Measurements from ENCODE around the gene UBA3. TPM values are rescaled to one million over a fixed set of nuclear protein-coding genes. Genes with fewer than 3 reads are reported as not detected.

Gene UBA3
- total and polyA plus RNA-seq, 4 donors = 41.2 to 107 (median 49.1) TPM

- Histone ChIP-seq H3K27me3 (ENCODE audit: control insufficient read depth in 3 of 3, insufficient read depth in 3 of 3, low read length in 2 of 3) (no peaks in the 10 kb centered on the region), H3K9me3 (ENCODE audit: control insufficient read depth in 4 of 4, insufficient read depth in 3 of 4, low read length in 3 of 4) (no peaks in the 10 kb centered on the region), H3K4me3 (no peak overlapping the region), H3K9ac (ENCODE audit: insufficient read depth in 1 of 2, low read length in 2 of 2) (no peak overlapping the region), H3K36me3 (ENCODE audit: control insufficient read depth in 4 of 4, insufficient read depth in 4 of 4, low read length in 4 of 4) (no peaks in the 10 kb centered on the region), H3K27ac (ENCODE audit: low read depth in 1 of 2, low read length in 1 of 2) (no peak overlapping the region), H3K4me1 (ENCODE audit: control insufficient read depth in 5 of 5, insufficient read depth in 5 of 5, low read length in 5 of 5) (peaks cover 0 to 4% (median 0%) of the 10 kb centered on the region in 5 donors)
- ATAC-seq (ENCODE audit: insufficient read depth, low FRiP score) (no peak), DNase-seq (no peak)
- no peak for TF ChIP-seq CTCF (IDR thresholded peaks at IDR 0.05; ENCODE audit: control extremely low read depth, extremely low read depth)
- 79 to 89% methylated on average over 2 of the region's 2 CpGs for WGBS, 2 donors
Measured at GRCh38 chr3:69126999-69127398, 46.8 kb upstream of the UBA3 start.

GRCh38 chr3:69126216-69126615, 46.1 kb upstream of the UBA3 start:
- 88 to 95% methylated on average over 3 of the region's 3 CpGs for WGBS, 2 donors
- Histone ChIP-seq H3K4me3 (no peak overlapping the region), H3K4me1 (ENCODE audit: control insufficient read depth in 5 of 5, insufficient read depth in 5 of 5, low read length in 5 of 5) (peaks cover 0 to 7% (median 0%) of the 10 kb centered on the region in 5 donors), H3K27me3 (ENCODE audit: control insufficient read depth in 3 of 3, insufficient read depth in 3 of 3, low read length in 2 of 3) (no peaks in the 10 kb centered on the region), H3K36me3 (ENCODE audit: control insufficient read depth in 4 of 4, insufficient read depth in 4 of 4, low read length in 4 of 4) (no peaks in the 10 kb centered on the region), H3K27ac (ENCODE audit: low read depth in 1 of 2, low read length in 1 of 2) (no peak overlapping the region), H3K9ac (ENCODE audit: insufficient read depth in 1 of 2, low read length in 2 of 2) (no peak overlapping the region), H3K9me3 (ENCODE audit: control insufficient read depth in 4 of 4, insufficient read depth in 3 of 4, low read length in 3 of 4) (no peaks in the 10 kb centered on the region)
- TF ChIP-seq CTCF (IDR thresholded peaks at IDR 0.05; ENCODE audit: control extremely low read depth, extremely low read depth) = no peak
- DNase-seq = no peak
- no peak for ATAC-seq (ENCODE audit: insufficient read depth, low FRiP score)

- no peak for ATAC-seq (ENCODE audit: insufficient read depth, low FRiP score)
- 74 to 78% methylated on average over 3 of the region's 3 CpGs for WGBS, 2 donors
- Histone ChIP-seq H3K4me3 (no peak within 1 kb of the TSS), H3K4me1 (ENCODE audit: control insufficient read depth in 5 of 5, insufficient read depth in 5 of 5, low read length in 5 of 5) (peaks cover 0 to 8% (median 0%) of the 10 kb centered on the region in 5 donors), H3K27me3 (ENCODE audit: control insufficient read depth in 3 of 3, insufficient read depth in 3 of 3, low read length in 2 of 3) (no peaks in the 10 kb centered on the region), H3K27ac (ENCODE audit: low read depth in 1 of 2, low read length in 1 of 2) (peak within 1 kb of the TSS; percentile 31 to 70), H3K9me3 (ENCODE audit: control insufficient read depth in 4 of 4, insufficient read depth in 3 of 4, low read length in 3 of 4) (no peaks in the 10 kb centered on the region), H3K36me3 (ENCODE audit: control insufficient read depth in 4 of 4, insufficient read depth in 4 of 4, low read length in 4 of 4) (no peaks in the 10 kb centered on the region), H3K9ac (ENCODE audit: insufficient read depth in 1 of 2, low read length in 2 of 2) (no peak within 1 kb of the TSS)
- DNase-seq = peak in 1 of 3 donors; percentile 58
- no peak for TF ChIP-seq CTCF (IDR thresholded peaks at IDR 0.05; ENCODE audit: control extremely low read depth, extremely low read depth)
Measured at GRCh38 chr3:69122403-69122802, 42.2 kb upstream of the UBA3 start, which contains the start of gene LMOD3. Gene LMOD3 (minus strand): TSS chr3:69122595. CDS start chr3:69122386, 209 bp downstream.

- Histone ChIP-seq H3K4me3 (no peak overlapping the region), H3K9me3 (ENCODE audit: control insufficient read depth in 4 of 4, insufficient read depth in 3 of 4, low read length in 3 of 4) (no peaks in the 10 kb centered on the region), H3K4me1 (ENCODE audit: control insufficient read depth in 5 of 5, insufficient read depth in 5 of 5, low read length in 5 of 5) (peaks cover 0 to 8% (median 4%) of the 10 kb centered on the region in 5 donors), H3K27me3 (ENCODE audit: control insufficient read depth in 3 of 3, insufficient read depth in 3 of 3, low read length in 2 of 3) (no peaks in the 10 kb centered on the region), H3K36me3 (ENCODE audit: control insufficient read depth in 4 of 4, insufficient read depth in 4 of 4, low read length in 4 of 4) (no peaks in the 10 kb centered on the region), H3K27ac (ENCODE audit: low read depth in 1 of 2, low read length in 1 of 2) (peak overlapping the region; percentile 31 to 70), H3K9ac (ENCODE audit: insufficient read depth in 1 of 2, low read length in 2 of 2) (no peak overlapping the region)
- 44 to 46% methylated on average over 8 of the region's 8 CpGs for WGBS, 2 donors
- ATAC-seq (ENCODE audit: insufficient read depth, low FRiP score) (no peak), DNase-seq (no peak)
- TF ChIP-seq CTCF (IDR thresholded peaks at IDR 0.05; ENCODE audit: control extremely low read depth, extremely low read depth) = no peak
Measured at GRCh38 chr3:69121950-69122349, 41.8 kb upstream of the UBA3 start.
